ENCODE results near the gene IGSF21.

GRCh38 chr1:18112611-18113010 lies 5.0 kb downstream of the IGSF21 start:
- TF ChIP-seq CTCF (IDR thresholded peaks at IDR 0.05; ENCODE audit: low read depth, low read length, missing input control): no peak
- TF ChIP-seq, protein P1, sequence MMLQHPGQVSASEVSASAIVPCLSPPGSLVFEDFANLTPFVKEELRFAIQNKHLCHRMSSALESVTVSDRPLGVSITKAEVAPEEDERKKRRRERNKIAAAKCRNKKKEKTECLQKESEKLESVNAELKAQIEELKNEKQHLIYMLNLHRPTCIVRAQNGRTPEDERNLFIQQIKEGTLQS (IDR thresholded peaks at IDR 0.05): no peak
- no peak for TF ChIP-seq RXRA (IDR thresholded peaks at IDR 0.05)
- no peak for TF ChIP-seq HNF4G (IDR thresholded peaks at IDR 0.05)
- TF ChIP-seq FOXA2 (IDR thresholded peaks at IDR 0.05): no peak
- no peak for TF ChIP-seq ZBTB33 (IDR thresholded peaks at IDR 0.05)
- no peak for TF ChIP-seq JUND (IDR thresholded peaks at IDR 0.05)
- TF ChIP-seq REST (IDR thresholded peaks at IDR 0.05): no peak
- TF ChIP-seq EGR1 (IDR thresholded peaks at IDR 0.05; ENCODE audit: low read depth in 2 of 2): no peak
- no peak for TF ChIP-seq GABPA (IDR thresholded peaks at IDR 0.05 in 1 of 2, conservative IDR thresholded peaks at IDR 0.05 in 1 of 2)
- no peak for TF ChIP-seq TAF1 (conservative IDR thresholded peaks at IDR 0.05)
- TF ChIP-seq SP1 (IDR thresholded peaks at IDR 0.05): no peak

All from liver (tissue), 3 donors.